Mesodermal cell (in vitro differentiated cells): ENCODE data around the gene CLDN3.
A peak's percentile ranks its signal among the peaks of the same experiment; 100 is the strongest.

Experiments used
- H3K27ac ChIP-seq: 2 replicates; pipeline ENCODE4 v1.7.0; 2013; ENCODE audit warnings: mild to moderate bottlenecking, low read depth, low read length, moderate library complexity; ENCODE audit not compliant: severe bottlenecking
- H3K36me3 ChIP-seq: 2 replicates; pipeline ENCODE4 v1.7.1; 2013; ENCODE audit warnings: mild to moderate bottlenecking, low read length, moderate library complexity; ENCODE audit not compliant: control insufficient read depth, insufficient read depth
- H3K4me1 ChIP-seq: one replicate; pipeline ENCODE4 v1.7.1; 2013; ENCODE audit warnings: mild to moderate bottlenecking, low read length; ENCODE audit not compliant: insufficient read depth, control insufficient read depth, poor library complexity, severe bottlenecking
- H3K4me3 ChIP-seq: 2 replicates; pipeline ENCODE4 v1.7.0; 2013; ENCODE audit warnings: low read length, control low read depth, mild to moderate bottlenecking; ENCODE audit not compliant: insufficient read depth, poor library complexity, severe bottlenecking; ENCODE audit errors: extremely low read depth
- H3K9me3 ChIP-seq: 2 replicates; pipeline ENCODE4 v1.7.1; 2013; ENCODE audit warnings: mild to moderate bottlenecking, low read length, moderate library complexity; ENCODE audit not compliant: control insufficient read depth
- WGBS, 2 experiments: methylation state at CpG; one replicate each; pipeline ENCODE4 v1.1.5; 2013; ENCODE audit warnings: missing lambda C conversion rate in 2 of 2; ENCODE audit not compliant: insufficient coverage in 2 of 2; 5-methylcytosine and 5-hydroxymethylcytosine counted together

Gene CLDN3

GRCh38 chr7:73770860-73771670, 995 bp upstream of the CLDN3 start:
- 62 to 81% methylated on average over 11 to 14 of the region's 17 CpGs for whole genome bisulfite sequencing, 2 experiments
- Histone ChIP-seq H3K27ac (no peak overlapping the region), H3K4me3 (no peak overlapping the region), H3K36me3 (no peaks in the 10 kb centered on the region), H3K4me1 (peaks cover 4% of the 10 kb centered on the region), H3K9me3 (no peaks in the 10 kb centered on the region)

DNA sequence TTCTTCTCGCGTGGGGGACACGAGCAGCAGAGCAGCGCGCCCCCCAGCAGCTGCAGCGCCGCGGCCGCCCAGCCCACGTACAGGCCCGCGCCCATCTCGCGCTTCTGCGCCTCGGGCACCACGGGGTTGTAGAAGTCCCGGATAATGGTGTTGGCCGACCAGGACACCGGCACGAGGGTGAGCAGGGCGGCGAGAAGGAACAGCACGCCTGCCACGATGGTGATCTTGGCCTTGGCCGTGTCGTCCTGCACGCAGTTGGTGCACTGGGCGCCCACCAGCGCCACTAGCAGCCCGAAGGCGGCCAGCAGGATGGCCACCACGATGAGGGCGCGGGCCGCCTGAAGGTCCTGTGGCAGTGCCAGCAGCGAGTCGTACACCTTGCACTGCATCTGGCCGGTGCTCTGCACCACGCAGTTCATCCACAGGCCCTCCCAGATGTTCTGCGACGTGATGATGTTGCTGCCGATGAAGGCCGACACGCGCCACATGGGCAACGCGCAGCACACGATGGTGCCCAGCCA, 529 bp downstream of the CLDN3 start:
- Histone ChIP-seq H3K27ac (no peak overlapping the region), H3K4me3 (peak overlapping the region; percentile 29)
- WGBS, 2 experiments: 85 to 86% methylated on average over 46 to 49 of the region's 49 CpGs

GRCh38 chr7:73768641-73769480, 1.2 kb downstream of the CLDN3 start:
- Histone ChIP-seq H3K4me3 (no peak overlapping the region), H3K27ac (no peak overlapping the region), H3K9me3 (no peaks in the 10 kb centered on the region), H3K36me3 (no peaks in the 10 kb centered on the region), H3K4me1 (peaks cover 4% of the 10 kb centered on the region)
- 91 to 92% methylated on average over 40 to 46 of the region's 53 CpGs for WGBS, 2 experiments

More for the DNA sequence above, 529 bp downstream of the CLDN3 start:
- Histone ChIP-seq H3K4me1 (peaks cover 4% of the 10 kb centered on the region), H3K36me3 (no peaks in the 10 kb centered on the region), H3K9me3 (no peaks in the 10 kb centered on the region)

- Histone ChIP-seq H3K4me3 (no peak overlapping the region), H3K4me1 (peaks cover 4% of the 10 kb centered on the region), H3K9me3 (no peaks in the 10 kb centered on the region), H3K36me3 (no peaks in the 10 kb centered on the region), H3K27ac (no peak overlapping the region)
- 87 to 89% methylated on average over 13 of the region's 17 CpGs for WGBS, 2 experiments
Measured at GRCh38 chr7:73766556-73767229, 3.4 kb downstream of the CLDN3 start.

- Histone ChIP-seq H3K27ac (no peak overlapping the region), H3K4me3 (no peak overlapping the region), H3K36me3 (no peaks in the 10 kb centered on the region), H3K4me1 (no peaks in the 10 kb centered on the region), H3K9me3 (no peaks in the 10 kb centered on the region)
- WGBS, 2 experiments: 91% methylated on average over 1 of the region's 1 CpG
Measured at GRCh38 chr7:73762659-73762999, 7.4 kb downstream of the CLDN3 start.

- 56 to 65% methylated on average over 5 to 8 of the region's 8 CpGs for WGBS, 2 experiments
- Histone ChIP-seq H3K9me3 (no peaks in the 10 kb centered on the region), H3K4me1 (no peaks in the 10 kb centered on the region), H3K36me3 (no peaks in the 10 kb centered on the region), H3K27ac (no peak overlapping the region), H3K4me3 (no peak overlapping the region)
Measured at GRCh38 chr7:73761854-73762658, 8.0 kb downstream of the CLDN3 start.

DNA sequence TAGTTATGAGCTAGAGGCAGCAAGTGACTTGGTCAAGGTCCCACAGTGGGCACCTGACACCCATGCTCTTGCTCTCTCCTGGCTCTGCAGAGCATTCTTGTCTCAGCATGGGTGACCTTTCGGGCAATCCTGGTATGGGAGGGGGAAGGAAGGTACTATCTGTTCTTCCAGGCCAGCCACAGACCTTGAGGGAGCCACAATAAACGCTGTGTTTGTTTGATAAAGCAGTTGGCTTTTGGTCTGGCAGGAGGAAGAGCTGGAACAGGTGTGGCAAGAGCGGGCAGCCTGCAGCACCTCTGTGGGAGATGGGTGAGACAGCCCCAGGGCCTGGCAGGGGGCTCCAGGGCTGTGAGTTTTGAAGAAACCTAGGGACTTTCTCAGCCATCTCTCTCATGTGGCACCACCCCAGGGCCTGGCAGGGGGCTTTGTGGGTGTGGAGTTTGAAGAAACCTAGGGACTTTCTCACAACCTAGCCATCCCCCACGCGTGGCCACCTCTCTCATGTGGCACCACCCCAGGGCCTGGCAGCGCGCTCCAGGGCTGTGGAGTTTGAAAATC, 11.4 kb downstream of the CLDN3 start:
- 82 to 89% methylated on average over 1 to 7 of the region's 7 CpGs for WGBS, 2 experiments

DNA sequence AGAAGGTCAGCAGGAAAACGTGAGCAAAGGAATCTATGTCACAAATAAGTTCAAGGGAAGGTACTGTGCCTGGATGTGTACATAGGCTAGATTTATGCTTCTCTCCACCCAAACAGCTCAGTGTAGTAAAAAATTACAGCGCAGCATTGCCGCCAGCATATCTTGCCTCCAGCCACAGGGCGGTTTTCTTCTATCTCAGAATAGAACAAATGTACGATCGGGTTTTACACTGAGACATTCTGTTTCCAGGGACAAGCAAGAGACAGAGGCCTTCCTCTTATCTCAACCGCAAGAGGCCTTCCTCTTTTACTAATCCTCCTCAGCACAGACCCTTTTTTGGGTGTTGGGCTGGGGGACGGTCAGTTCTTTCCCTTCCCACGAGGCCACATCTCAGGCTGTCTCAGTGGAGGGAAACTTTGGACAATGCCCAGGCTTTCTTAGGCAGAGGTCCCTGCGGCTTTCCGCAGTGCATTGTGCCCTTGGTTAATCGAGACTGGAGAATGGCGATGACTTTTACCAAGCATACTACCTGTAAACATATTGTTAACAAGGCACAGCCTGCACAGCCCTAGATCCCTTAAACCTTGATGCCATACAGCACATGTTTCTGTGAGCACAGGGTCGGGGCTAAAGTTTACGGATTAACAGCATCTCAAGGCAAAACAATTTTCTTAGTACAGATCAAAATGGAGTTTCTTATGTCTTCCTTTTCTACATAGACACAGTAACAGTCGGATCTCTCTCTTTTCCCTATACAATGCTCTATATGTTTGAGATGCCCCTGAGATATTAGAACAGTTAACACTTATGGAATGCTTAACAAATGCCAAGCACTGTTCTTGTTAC, 19.9 kb downstream of the CLDN3 start:
- peaks cover 4% of the 10 kb centered on the region for H3K9me3 ChIP-seq
- no peaks in the 10 kb centered on the region for H3K36me3 ChIP-seq
- WGBS, 2 experiments: 87 to 89% methylated on average over 14 to 15 of the region's 16 CpGs
- H3K27ac ChIP-seq: no peak overlapping the region
- no peak overlapping the region for H3K4me3 ChIP-seq
- H3K4me1 ChIP-seq: no peaks in the 10 kb centered on the region

More for the DNA sequence above, 11.4 kb downstream of the CLDN3 start:
- no peak overlapping the region for H3K4me3 ChIP-seq
- H3K9me3 ChIP-seq: no peaks in the 10 kb centered on the region
- H3K4me1 ChIP-seq: no peaks in the 10 kb centered on the region
- no peak overlapping the region for H3K27ac ChIP-seq
- H3K36me3 ChIP-seq: no peaks in the 10 kb centered on the region

GRCh38 chr7:73746378-73746777, 23.7 kb downstream of the CLDN3 start:
- 77 to 93% methylated on average over 4 of the region's 4 CpGs for WGBS, 2 experiments
- Histone ChIP-seq H3K36me3 (no peaks in the 10 kb centered on the region), H3K27ac (no peak overlapping the region), H3K4me3 (no peak overlapping the region), H3K9me3 (peaks cover 4% of the 10 kb centered on the region), H3K4me1 (peaks cover 9% of the 10 kb centered on the region)
